HCT116 (cell line): ENCODE results near the gene SLC2A4. TPM values are rescaled to one million over a fixed set of nuclear protein-coding genes. Genes with fewer than 3 reads are reported as not detected.

Experiments used
- ATAC-seq: fragments of 200-7000 bp; cut with Tn5 transposase; 2 replicates; pipeline ENCODE4 v1.9.1; 2020; ENCODE audit warnings: mild to moderate bottlenecking, moderate library complexity
- BruUV-seq: library from RNA; stranded (reverse); fragments of 400-500 nt; replicated peaks from 2 replicates; lab custom pipeline; 2021; lab: Mats Ljungman, UMichigan
- CTCF ChIA-PET: fragments of 300-600 bp; sonication (Branson Sonifier 250); formaldehyde crosslinking; loops from one replicate; lab custom pipeline; 2021; ENCODE audit warnings: antibody characterized with exemption; lab: Charles Lee
- POLR2A ChIA-PET: fragments of 300-600, 350-600 bp; sonication (Branson Sonifier 250); formaldehyde crosslinking; loops from one replicate; lab custom pipeline; 2021; ENCODE audit warnings: antibody characterized with exemption; lab: Charles Lee
- RAD21 ChIA-PET, 2 experiments: fragments of 300-600 bp; sonication (Branson Sonifier 250); formaldehyde crosslinking; loops; one replicate each; lab custom pipeline; 2023; ENCODE audit warnings: low total read pairs in 2 of 2; ENCODE audit not compliant: uncharacterized antibody in 2 of 2, unreplicated experiment in 2 of 2, low non-redundant PET in 1 of 2; lab: Charles Lee
- DNase-seq: peaks from one replicate; pipeline ENCODE4 v3.0.0-alpha.2; 2010; ENCODE audit warnings: low read depth, low spot score
- H2AFZ ChIP-seq: fragments of 200-600 bp; shearing (Covaris generic), sonication (generic); 2 replicates; pipeline ENCODE4 v1.6.1; 2017; ENCODE audit warnings: low read depth, mixed run types, mixed read lengths, antibody characterized with exemption, low read length; ENCODE audit not compliant: poor library complexity, severe bottlenecking
- H3K27ac ChIP-seq: 2 replicates; pipeline ENCODE4 v1.5.1; 2012; ENCODE audit warnings: low read depth, low read length
- H3K27me3 ChIP-seq: fragments of 200-600 bp; sonication (generic); 2 replicates; pipeline ENCODE4 v1.6.1; 2016; ENCODE audit warnings: mixed run types, low read length, mixed read lengths; ENCODE audit not compliant: insufficient read depth
- H3K36me3 ChIP-seq, 2 experiments: fragments of 200-500 bp in 1 of 2; fragments of 200-600 bp in 1 of 2; sonication (Bioruptor generic) in 1 of 2; sonication (generic) in 1 of 2; 2 replicates each; pipeline versions ENCODE4 v1.5.1 to v1.6.1; 2014 to 2016; ENCODE audit warnings: low read length in 2 of 2, inconsistent platforms in 1 of 2, mixed read lengths in 1 of 2, mixed run types in 1 of 2; ENCODE audit not compliant: insufficient read depth in 2 of 2, control insufficient read depth in 1 of 2
- H3K4me1 ChIP-seq, 2 experiments: fragments of 200-600 bp in 1 of 2; sonication (generic) in 1 of 2; 2 replicates each; pipeline versions ENCODE4 v1.5.1 to v1.6.1; 2012 to 2017; ENCODE audit warnings: low read length in 2 of 2, inconsistent platforms in 1 of 2, mild to moderate bottlenecking in 1 of 2, mixed read lengths in 1 of 2, mixed run types in 1 of 2, moderate library complexity in 1 of 2; ENCODE audit not compliant: insufficient read depth in 2 of 2, control insufficient read depth in 1 of 2
- H3K4me2 ChIP-seq: fragments of 200-600 bp; sonication (generic); 2 replicates; pipeline ENCODE4 v1.6.1; 2017; ENCODE audit warnings: mixed run types, low read length, mixed read lengths
- H3K4me3 ChIP-seq, 2 experiments: fragments of 200-600 bp in 1 of 2; sonication (generic) in 1 of 2; replicated peaks in 1 of 2; 2 replicates each; pipeline ENCODE4 v1.5.1; 2011 to 2016; ENCODE audit warnings: low read length in 2 of 2, control low read depth in 1 of 2, low read depth in 1 of 2, mild to moderate bottlenecking in 1 of 2, mixed read lengths in 1 of 2, mixed run types in 1 of 2
- H3K79me2 ChIP-seq: fragments of 200-600 bp; sonication (generic); 2 replicates; pipeline ENCODE4 v1.6.1; 2017; ENCODE audit warnings: mild to moderate bottlenecking, mixed run types, low read length, moderate library complexity, mixed read lengths; ENCODE audit not compliant: insufficient read depth
- H3K9ac ChIP-seq: fragments of 200-600 bp; sonication (generic); 2 replicates; pipeline ENCODE4 v1.6.1; 2016; ENCODE audit warnings: low read length, mixed read lengths
- H3K9me2 ChIP-seq: fragments of 200-600 bp; sonication (generic), shearing (Covaris generic); 2 replicates; pipeline ENCODE4 v1.6.1; 2017; ENCODE audit warnings: mixed run types, mild to moderate bottlenecking, moderate library complexity; ENCODE audit not compliant: insufficient read depth
- H3K9me3 ChIP-seq, 2 experiments: fragments of 200-500 bp in 1 of 2; fragments of 200-600 bp in 1 of 2; sonication (Bioruptor generic) in 1 of 2; sonication (generic) in 1 of 2; 2 replicates each; pipeline ENCODE4 v1.6.1; 2014 to 2017; ENCODE audit warnings: low read length in 2 of 2, mixed read lengths in 2 of 2, inconsistent platforms in 1 of 2, low read depth in 1 of 2, mild to moderate bottlenecking in 1 of 2, mixed run types in 1 of 2, moderate library complexity in 1 of 2; ENCODE audit not compliant: control insufficient read depth in 1 of 2, insufficient read depth in 1 of 2
- H4K20me1 ChIP-seq: fragments of 200-600 bp; sonication (generic), shearing (Covaris generic); 2 replicates; pipeline ENCODE4 v1.6.1; 2017; ENCODE audit warnings: mixed run types, mild to moderate bottlenecking, moderate library complexity; ENCODE audit not compliant: insufficient read depth
- CBX3 ChIP-seq: IDR thresholded peaks from 2 replicates; pipeline ENCODE4 v1.6.1; 2012; ENCODE audit warnings: low read depth
- EGR1 ChIP-seq: IDR thresholded peaks from 2 replicates; pipeline ENCODE4 v1.6.1; 2012; ENCODE audit warnings: low read depth
- EZH2 ChIP-seq: fragments of 200-600 bp; sonication (generic); IDR thresholded peaks from 2 replicates; pipeline ENCODE4 v1.6.1; 2017; ENCODE audit warnings: antibody characterized with exemption, mixed run types
- EZH2phosphoT487 ChIP-seq: fragments of 200-600 bp; IDR thresholded peaks from 2 replicates; pipeline ENCODE4 v1.6.1; 2018; ENCODE audit warnings: antibody characterized with exemption, borderline replicate concordance
- JUND ChIP-seq: IDR thresholded peaks from 2 replicates; pipeline ENCODE4 v1.6.1; 2012
- RAD21 ChIP-seq: IDR thresholded peaks from 2 replicates; pipeline ENCODE4 v1.6.1; 2012; ENCODE audit warnings: low read depth, mild to moderate bottlenecking
- SIN3A ChIP-seq: IDR thresholded peaks from 2 replicates; pipeline ENCODE4 v1.6.1; 2012; ENCODE audit warnings: low read depth
- SP1 ChIP-seq: IDR thresholded peaks from 2 replicates; pipeline ENCODE4 v1.6.1; 2012; ENCODE audit warnings: low read depth
- TCF7L2 ChIP-seq: IDR thresholded peaks from 2 replicates; pipeline ENCODE4 v1.7.0; 2011; ENCODE audit warnings: borderline replicate concordance, inconsistent platforms; ENCODE audit not compliant: insufficient read depth, insufficient read length; ENCODE audit errors: extremely low read depth
- ZFX ChIP-seq: fragments of 450-650 bp; IDR thresholded peaks from 2 replicates; pipeline ENCODE4 v1.6.1; 2017
- ZNF274 ChIP-seq: fragments of 200-500 bp; sonication (Bioruptor generic); IDR thresholded peaks from 2 replicates; pipeline ENCODE4 v1.6.1; 2014; ENCODE audit warnings: mild to moderate bottlenecking, low read depth, low read length, inconsistent platforms
- intact Hi-C: fragments of 100-400 bp; cut with micrococcal nuclease; formaldehyde crosslinking; loops from 2 replicates; pipeline ENCODE4 v1.10.0; 2022
- total RNA-seq: library from RNA; stranded (reverse); gene quantifications from one replicate; pipeline ENCODE4 v1.2.1, GENCODE V29; 2021; ENCODE audit not compliant: unreplicated experiment
- TF ChIP-seq, protein P1 (sequence below): IDR thresholded peaks from 2 replicates; pipeline ENCODE4 v1.6.1; 2012; ENCODE audit warnings: low read depth
- TF ChIP-seq, protein P2 (sequence below): IDR thresholded peaks from 2 replicates; pipeline ENCODE4 v1.6.1; 2012
- TF ChIP-seq, protein P3 (sequence below): IDR thresholded peaks from 2 replicates; pipeline ENCODE4 v1.6.1; 2011; ENCODE audit warnings: mild to moderate bottlenecking, low read length, moderate library complexity; ENCODE audit not compliant: insufficient replicate concordance; ENCODE audit errors: extremely low read depth
- TF ChIP-seq, protein P4 (sequence below): IDR thresholded peaks from 2 replicates; pipeline ENCODE4 v1.6.1; 2012

The SLC2A4 gene
- total RNA-seq, 1 experiment from 2014 or later: 2.5 TPM

DNA sequence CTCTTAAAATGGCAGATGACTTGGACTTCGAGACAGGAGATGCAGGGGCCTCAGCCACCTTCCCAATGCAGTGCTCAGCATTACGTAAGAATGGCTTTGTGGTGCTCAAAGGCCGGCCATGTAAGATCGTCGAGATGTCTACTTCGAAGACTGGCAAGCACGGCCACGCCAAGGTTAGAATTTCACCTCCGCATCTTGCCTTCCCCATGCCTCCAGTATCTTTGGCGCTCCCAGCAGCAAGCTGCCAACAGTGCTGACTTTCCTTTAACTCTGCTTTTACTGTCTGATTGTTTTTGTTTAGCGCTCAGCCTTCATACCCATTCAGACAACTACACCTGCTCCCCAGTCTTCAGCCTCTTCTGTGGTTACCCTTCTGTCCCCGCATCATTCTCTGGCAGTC, 28.1 kb downstream of the SLC2A4 start:
- TF ChIP-seq, protein P1, sequence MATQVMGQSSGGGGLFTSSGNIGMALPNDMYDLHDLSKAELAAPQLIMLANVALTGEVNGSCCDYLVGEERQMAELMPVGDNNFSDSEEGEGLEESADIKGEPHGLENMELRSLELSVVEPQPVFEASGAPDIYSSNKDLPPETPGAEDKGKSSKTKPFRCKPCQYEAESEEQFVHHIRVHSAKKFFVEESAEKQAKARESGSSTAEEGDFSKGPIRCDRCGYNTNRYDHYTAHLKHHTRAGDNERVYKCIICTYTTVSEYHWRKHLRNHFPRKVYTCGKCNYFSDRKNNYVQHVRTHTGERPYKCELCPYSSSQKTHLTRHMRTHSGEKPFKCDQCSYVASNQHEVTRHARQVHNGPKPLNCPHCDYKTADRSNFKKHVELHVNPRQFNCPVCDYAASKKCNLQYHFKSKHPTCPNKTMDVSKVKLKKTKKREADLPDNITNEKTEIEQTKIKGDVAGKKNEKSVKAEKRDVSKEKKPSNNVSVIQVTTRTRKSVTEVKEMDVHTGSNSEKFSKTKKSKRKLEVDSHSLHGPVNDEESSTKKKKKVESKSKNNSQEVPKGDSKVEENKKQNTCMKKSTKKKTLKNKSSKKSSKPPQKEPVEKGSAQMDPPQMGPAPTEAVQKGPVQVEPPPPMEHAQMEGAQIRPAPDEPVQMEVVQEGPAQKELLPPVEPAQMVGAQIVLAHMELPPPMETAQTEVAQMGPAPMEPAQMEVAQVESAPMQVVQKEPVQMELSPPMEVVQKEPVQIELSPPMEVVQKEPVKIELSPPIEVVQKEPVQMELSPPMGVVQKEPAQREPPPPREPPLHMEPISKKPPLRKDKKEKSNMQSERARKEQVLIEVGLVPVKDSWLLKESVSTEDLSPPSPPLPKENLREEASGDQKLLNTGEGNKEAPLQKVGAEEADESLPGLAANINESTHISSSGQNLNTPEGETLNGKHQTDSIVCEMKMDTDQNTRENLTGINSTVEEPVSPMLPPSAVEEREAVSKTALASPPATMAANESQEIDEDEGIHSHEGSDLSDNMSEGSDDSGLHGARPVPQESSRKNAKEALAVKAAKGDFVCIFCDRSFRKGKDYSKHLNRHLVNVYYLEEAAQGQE: no peak
- TF ChIP-seq JUND: no peak
- TF ChIP-seq, protein P2, sequence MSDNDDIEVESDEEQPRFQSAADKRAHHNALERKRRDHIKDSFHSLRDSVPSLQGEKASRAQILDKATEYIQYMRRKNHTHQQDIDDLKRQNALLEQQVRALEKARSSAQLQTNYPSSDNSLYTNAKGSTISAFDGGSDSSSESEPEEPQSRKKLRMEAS: no peak
- TF ChIP-seq ZNF274: no peak
- TF ChIP-seq EGR1: no peak
- TF ChIP-seq EZH2phosphoT487: no peak
- TF ChIP-seq RAD21: no peak
- TF ChIP-seq EZH2: no peak
- no peak for TF ChIP-seq SP1
- TF ChIP-seq, protein P3, sequence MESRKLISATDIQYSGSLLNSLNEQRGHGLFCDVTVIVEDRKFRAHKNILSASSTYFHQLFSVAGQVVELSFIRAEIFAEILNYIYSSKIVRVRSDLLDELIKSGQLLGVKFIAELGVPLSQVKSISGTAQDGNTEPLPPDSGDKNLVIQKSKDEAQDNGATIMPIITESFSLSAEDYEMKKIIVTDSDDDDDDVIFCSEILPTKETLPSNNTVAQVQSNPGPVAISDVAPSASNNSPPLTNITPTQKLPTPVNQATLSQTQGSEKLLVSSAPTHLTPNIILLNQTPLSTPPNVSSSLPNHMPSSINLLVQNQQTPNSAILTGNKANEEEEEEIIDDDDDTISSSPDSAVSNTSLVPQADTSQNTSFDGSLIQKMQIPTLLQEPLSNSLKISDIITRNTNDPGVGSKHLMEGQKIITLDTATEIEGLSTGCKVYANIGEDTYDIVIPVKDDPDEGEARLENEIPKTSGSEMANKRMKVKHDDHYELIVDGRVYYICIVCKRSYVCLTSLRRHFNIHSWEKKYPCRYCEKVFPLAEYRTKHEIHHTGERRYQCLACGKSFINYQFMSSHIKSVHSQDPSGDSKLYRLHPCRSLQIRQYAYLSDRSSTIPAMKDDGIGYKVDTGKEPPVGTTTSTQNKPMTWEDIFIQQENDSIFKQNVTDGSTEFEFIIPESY: no peak
- no peak for TF ChIP-seq SIN3A
- TF ChIP-seq ZFX: no peak
- TF ChIP-seq TCF7L2: no peak
- TF ChIP-seq CBX3: no peak
- TF ChIP-seq, protein P4, sequence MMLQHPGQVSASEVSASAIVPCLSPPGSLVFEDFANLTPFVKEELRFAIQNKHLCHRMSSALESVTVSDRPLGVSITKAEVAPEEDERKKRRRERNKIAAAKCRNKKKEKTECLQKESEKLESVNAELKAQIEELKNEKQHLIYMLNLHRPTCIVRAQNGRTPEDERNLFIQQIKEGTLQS: no peak
- Histone ChIP-seq H2AFZ (no peak overlapping the region), H3K27me3 (no peaks in the 10 kb centered on the region), H3K9me3 (no peaks in the 10 kb centered on the region), H3K27ac (peak overlapping the region; percentile 17), H3K9me2 (no peaks in the 10 kb centered on the region), H3K4me2 (peak overlapping the region; percentile 88), H3K4me1 (peaks cover 32 to 64% of the 10 kb centered on the region in 2 experiments), H3K36me3 (peaks cover 30 to 46% of the 10 kb centered on the region in 2 experiments), H4K20me1 (peaks cover 36% of the 10 kb centered on the region), H3K79me2 (peaks cover 71% of the 10 kb centered on the region), H3K4me3 (peak overlapping the region; percentile 90 to 99; a peak in 3 of 4 replicates), H3K9ac (peak overlapping the region; percentile 99; the same call in 1 of the 2 replicates)
- intact Hi-C loops: loop anchor here (5.0 kb wide), 1 partner anchor 57 kb away; the partner anchor contains the start of genes CTDNEP1 and ELP5
- ChIA-PET CTCF (interaction anchor here (0.6 kb wide), 1 partner anchor 58 kb away, joined by 3 read pairs; the partner anchor contains the start of gene CTDNEP1), RAD21 (no interaction called here), POLR2A (interaction anchor here (1.0 to 1.6 kb wide), 2 partner anchors 20 to 73 kb away, joined by 3 to 9 read pairs; partner anchors contain the start of gene NEURL4)
- no TSS peak for BruUV-seq
- ATAC-seq (no peak), DNase-seq (no peak)
